CD4-positive, alpha-beta T cell treated with Interleukin-6 at 100 ng/mL for 8 hours (primary cell): Measurements from ENCODE around the gene VSIG2.

Source experiments
- DNase-seq: peaks from one replicate; pipeline ENCODE4 v3.0.0-alpha.2; 2020; ENCODE audit warnings: mixed read lengths, low spot score

The VSIG2 gene

GRCh38 chr11:124748481-124749343 lies 3.3 kb downstream of the VSIG2 start:
- no peak for DNase-seq

- no peak for DNase-seq
Observed at GRCh38 chr11:124748100-124748418, 4.0 kb downstream of the VSIG2 start.

- DNase-seq: no peak
Observed at GRCh38 chr11:124747406-124748099, 4.5 kb downstream of the VSIG2 start.

GRCh38 chr11:124746621-124747243 lies 5.3 kb downstream of the VSIG2 start:
- DNase-seq: peak; percentile 82

GRCh38 chr11:124745835-124746620 lies 6.0 kb downstream of the VSIG2 start:
- DNase-seq: peak; percentile 33

GRCh38 chr11:124745270-124745834 lies 6.7 kb downstream of the VSIG2 start:
- DNase-seq: no peak

- DNase-seq: no peak
Observed at GRCh38 chr11:124743050-124743449, 9.0 kb downstream of the VSIG2 start.

- DNase-seq: no peak
Observed at GRCh38 chr11:124742555-124742954, 9.5 kb downstream of the VSIG2 start.

- DNase-seq: peak; percentile 38
Observed at GRCh38 chr11:124740277-124740882, 11.7 kb downstream of the VSIG2 start.

- peak; percentile 78 for DNase-seq
Observed at GRCh38 chr11:124739479-124740276, 12.4 kb downstream of the VSIG2 start, which contains the start of gene NRGN. Gene NRGN (plus strand): TSS chr11:124739942. CDS start chr11:124740085, 143 bp downstream.

GRCh38 chr11:124738713-124739478 lies 13.2 kb downstream of the VSIG2 start:
- no peak for DNase-seq

- no peak for DNase-seq
Observed at GRCh38 chr11:124737638-124738305, 14.3 kb downstream of the VSIG2 start.

- DNase-seq: no peak
Observed at GRCh38 chr11:124736736-124737135, 15.3 kb downstream of the VSIG2 start.

- no peak for DNase-seq
Observed at GRCh38 chr11:124732230-124732629, 19.8 kb downstream of the VSIG2 start.

GRCh38 chr11:124729571-124729970 lies 22.5 kb downstream of the VSIG2 start:
- DNase-seq: no peak

GRCh38 chr11:124728134-124728533 lies 23.9 kb downstream of the VSIG2 start:
- no peak for DNase-seq

- DNase-seq: no peak
Observed at GRCh38 chr11:124727474-124727873, 24.6 kb downstream of the VSIG2 start.

- no peak for DNase-seq
Observed at GRCh38 chr11:124725719-124726105, 26.3 kb downstream of the VSIG2 start.
